ENCODE measurements around the gene TSPAN11.

TSPAN11 gene

DNA sequence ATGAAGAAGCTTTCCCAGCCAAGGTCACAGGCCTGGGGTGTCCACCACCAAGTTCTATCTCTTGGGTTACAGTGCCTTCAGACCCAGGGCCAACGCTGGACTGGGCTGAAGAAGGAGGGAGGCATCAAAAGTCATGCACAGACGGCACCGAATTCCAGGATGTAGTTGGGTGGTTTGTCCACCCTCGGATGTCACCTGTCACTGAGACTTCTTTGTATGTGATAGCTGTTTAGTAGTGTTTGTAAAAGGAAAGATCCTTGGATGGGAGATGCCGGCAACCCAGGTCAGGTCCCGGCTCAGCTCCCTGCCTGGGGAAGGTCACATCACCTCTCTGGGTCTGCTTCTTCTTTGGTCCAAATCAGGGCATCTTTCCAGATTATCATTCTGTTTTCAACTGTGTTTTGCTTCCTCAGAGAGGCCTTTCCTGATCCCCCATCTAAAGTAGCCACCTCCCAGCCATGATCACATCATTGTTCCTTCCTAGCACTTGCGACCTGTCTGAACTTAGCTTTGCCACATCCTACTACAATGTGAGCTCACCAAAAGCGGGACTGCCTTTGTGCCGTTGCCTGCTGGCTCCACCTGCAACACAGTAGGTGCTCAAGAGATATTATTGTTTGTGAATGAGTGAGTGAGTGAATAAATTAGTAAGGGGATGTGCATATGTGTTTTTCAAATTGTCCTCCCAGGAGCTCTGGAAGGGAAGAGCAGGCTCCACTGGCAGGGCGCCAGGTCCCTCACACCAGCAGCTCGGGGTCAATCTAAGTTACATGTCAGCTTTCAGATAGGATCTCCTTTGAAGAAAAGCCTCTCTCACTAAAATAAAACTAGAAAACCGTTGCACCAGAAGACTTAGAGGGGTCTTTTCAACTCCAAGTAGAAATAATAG lies 2.1 kb downstream of the TSPAN11 start:
- Histone ChIP-seq H3K27ac (no peak overlapping the region), H3K4me3 (no peak overlapping the region), H3K4me1 (no peaks in the 10 kb centered on the region), H3K9ac (no peak overlapping the region), H4K20me1 (no peaks in the 10 kb centered on the region), H3K36me3 (no peaks in the 10 kb centered on the region), H3K27me3 (no peaks in the 10 kb centered on the region), H3K4me2 (no peak overlapping the region), H3K9me3 (replicated peaks in 1 of 11) (peaks cover 0 to 13% (median 3%) of the 10 kb centered on the region in 11 experiments; a peak in 10 of 22 replicates)
- TF ChIP-seq Cebpa-rat (IDR thresholded peaks at IDR 0.05): no peak

DNA sequence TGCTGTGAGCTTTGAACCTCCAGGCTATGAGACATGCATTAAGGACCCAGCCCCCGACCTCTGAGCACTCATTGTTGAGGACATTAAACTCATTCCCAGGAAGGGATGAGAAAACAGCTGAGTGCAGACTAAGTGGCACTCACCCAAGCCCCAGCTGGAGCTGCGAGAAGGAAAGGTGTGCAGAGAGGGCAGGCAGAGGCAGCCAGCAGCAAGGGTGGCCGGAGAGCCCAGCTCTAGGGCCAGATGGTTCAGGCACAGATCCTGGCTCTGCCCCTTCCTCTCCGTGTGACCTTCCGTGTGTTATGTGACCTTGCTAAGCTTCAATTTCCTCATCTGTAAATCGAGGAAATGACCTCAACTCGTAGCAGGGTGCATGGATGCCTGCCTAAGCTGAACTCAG lies 3.7 kb downstream of the TSPAN11 start:
- H3K4me1 ChIP-seq: no peaks in the 10 kb centered on the region
- no peaks in the 10 kb centered on the region for H3K36me3 ChIP-seq
- H3K9me3 ChIP-seq (replicated peaks in 1 of 11): peaks cover 7 to 28% (median 19%) of the 10 kb centered on the region in 11 experiments; a peak in 20 of 22 replicates
- no peak overlapping the region for H3K9ac ChIP-seq
- H4K20me1 ChIP-seq: no peaks in the 10 kb centered on the region
- H3K27me3 ChIP-seq: no peaks in the 10 kb centered on the region
- no peak overlapping the region for H3K4me3 ChIP-seq
- no peak overlapping the region for H3K27ac ChIP-seq
- no peak overlapping the region for H3K4me2 ChIP-seq
- no peak for TF ChIP-seq Cebpa-rat (IDR thresholded peaks at IDR 0.05)

- Histone ChIP-seq H3K27me3 (no peaks in the 10 kb centered on the region), H3K4me2 (no peak overlapping the region), H3K36me3 (no peaks in the 10 kb centered on the region), H3K9me3 (replicated peaks in 1 of 11) (peaks cover 7 to 31% (median 19%) of the 10 kb centered on the region in 11 experiments; a peak in 20 of 22 replicates), H3K9ac (no peak overlapping the region), H4K20me1 (no peaks in the 10 kb centered on the region), H3K4me1 (no peaks in the 10 kb centered on the region), H3K4me3 (no peak overlapping the region), H3K27ac (no peak overlapping the region)
- TF ChIP-seq Cebpa-rat (IDR thresholded peaks at IDR 0.05): no peak
These were observed 4.1 kb downstream of the TSPAN11 start for GRCh38 chr12:30930641-30931040.

DNA sequence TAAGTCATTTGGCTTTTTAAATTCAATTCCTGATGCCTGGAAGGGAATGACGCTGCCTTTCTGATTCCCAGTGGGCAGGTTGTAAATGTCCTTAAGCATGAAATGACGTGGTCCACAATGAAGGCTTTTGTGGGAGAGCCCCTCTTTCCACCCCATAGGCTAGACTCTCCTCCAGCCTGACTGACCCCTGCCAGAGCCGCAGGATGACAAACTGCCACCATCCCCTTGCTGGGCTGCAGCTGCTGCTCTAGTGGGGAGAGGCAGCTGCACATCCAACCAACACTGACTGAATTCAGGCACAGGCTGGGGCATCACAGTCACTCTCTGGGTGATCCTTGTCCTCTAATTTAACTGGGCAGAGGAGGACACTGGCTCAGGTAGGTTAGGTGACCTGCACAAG lies 6.3 kb downstream of the TSPAN11 start:
- no peaks in the 10 kb centered on the region for H4K20me1 ChIP-seq
- H3K9me3 ChIP-seq (replicated peaks in 1 of 11): peaks cover 7 to 25% (median 18%) of the 10 kb centered on the region in 11 experiments; a peak in 20 of 22 replicates
- no peak overlapping the region for H3K9ac ChIP-seq
- H3K4me1 ChIP-seq: no peaks in the 10 kb centered on the region
- H3K27me3 ChIP-seq: no peaks in the 10 kb centered on the region
- H3K4me2 ChIP-seq: no peak overlapping the region
- H3K4me3 ChIP-seq: no peak overlapping the region
- H3K36me3 ChIP-seq: no peaks in the 10 kb centered on the region
- H3K27ac ChIP-seq: no peak overlapping the region
- TF ChIP-seq Cebpa-rat (IDR thresholded peaks at IDR 0.05): no peak

DNA sequence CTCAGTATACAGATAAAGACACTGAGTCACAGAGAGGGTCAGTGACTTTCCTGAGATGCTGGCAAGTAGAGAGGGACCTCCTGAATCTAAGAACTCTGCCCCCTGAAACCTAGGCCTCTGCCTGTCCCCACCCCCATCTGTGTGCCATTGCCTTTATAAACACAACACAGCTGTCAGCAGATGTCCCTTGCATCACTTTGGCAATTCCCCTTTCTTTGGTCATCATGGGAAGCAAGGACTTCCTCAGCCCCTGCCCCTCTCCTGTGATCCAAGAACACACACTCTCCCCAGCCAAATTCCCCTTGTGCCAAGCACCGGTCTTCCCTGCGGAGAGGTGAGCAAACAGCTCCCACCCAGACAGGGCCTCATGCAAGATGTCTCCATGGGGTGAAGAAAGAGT lies 8.3 kb downstream of the TSPAN11 start:
- H3K27me3 ChIP-seq: no peaks in the 10 kb centered on the region
- peaks cover 7 to 25% (median 18%) of the 10 kb centered on the region in 11 experiments; a peak in 20 of 22 replicates for H3K9me3 ChIP-seq (replicated peaks in 1 of 11)
- H3K4me2 ChIP-seq: no peak overlapping the region

GRCh38 chr12:30936036-30936435 lies 9.5 kb downstream of the TSPAN11 start:
- no peak overlapping the region for H3K27ac ChIP-seq
- no peak for TF ChIP-seq Cebpa-rat (IDR thresholded peaks at IDR 0.05)
- H3K27me3 ChIP-seq: no peaks in the 10 kb centered on the region
- no peaks in the 10 kb centered on the region for H4K20me1 ChIP-seq
- no peak overlapping the region for H3K4me3 ChIP-seq
- H3K9ac ChIP-seq: no peak overlapping the region
- no peaks in the 10 kb centered on the region for H3K4me1 ChIP-seq
- no peak overlapping the region for H3K4me2 ChIP-seq
- peaks cover 7 to 25% (median 18%) of the 10 kb centered on the region in 11 experiments; a peak in 20 of 22 replicates for H3K9me3 ChIP-seq (replicated peaks in 1 of 11)
- no peaks in the 10 kb centered on the region for H3K36me3 ChIP-seq

More for the DNA sequence above, 8.3 kb downstream of the TSPAN11 start:
- Histone ChIP-seq H3K4me3 (no peak overlapping the region), H3K27ac (no peak overlapping the region), H3K9ac (no peak overlapping the region), H3K4me1 (no peaks in the 10 kb centered on the region), H4K20me1 (no peaks in the 10 kb centered on the region), H3K36me3 (no peaks in the 10 kb centered on the region)
- TF ChIP-seq Cebpa-rat (IDR thresholded peaks at IDR 0.05): no peak

- H3K9me3 ChIP-seq (replicated peaks in 1 of 11): peaks cover 7 to 14% (median 9%) of the 10 kb centered on the region in 11 experiments; a peak in 19 of 22 replicates
- no peaks in the 10 kb centered on the region for H3K27me3 ChIP-seq
- H3K27ac ChIP-seq: no peak overlapping the region
- H4K20me1 ChIP-seq: no peaks in the 10 kb centered on the region
- no peaks in the 10 kb centered on the region for H3K4me1 ChIP-seq
- no peak overlapping the region for H3K9ac ChIP-seq
- H3K36me3 ChIP-seq: no peaks in the 10 kb centered on the region
- no peak for TF ChIP-seq Cebpa-rat (IDR thresholded peaks at IDR 0.05)
- H3K4me3 ChIP-seq: no peak overlapping the region
- H3K4me2 ChIP-seq: no peak overlapping the region
These were observed 12.7 kb downstream of the TSPAN11 start for GRCh38 chr12:30939234-30939633.

DNA sequence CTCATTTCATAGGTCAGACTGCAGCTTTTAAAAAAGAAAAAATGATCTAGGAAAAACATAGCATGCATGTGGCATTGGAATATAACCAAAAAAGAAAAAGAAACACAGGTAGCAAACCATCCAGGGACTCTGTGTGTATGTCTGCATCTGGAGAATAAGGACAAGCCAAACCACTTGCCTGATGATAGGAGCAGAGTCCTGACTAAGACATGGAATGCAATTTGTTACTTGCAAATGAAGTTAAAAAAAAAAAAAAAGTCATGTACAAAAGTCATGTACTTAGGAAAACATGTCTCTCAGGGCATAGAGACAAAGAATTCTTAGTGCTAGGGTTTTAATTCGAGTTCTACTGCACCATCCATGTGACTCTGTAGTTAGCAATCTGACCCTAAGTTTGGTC lies 15.9 kb downstream of the TSPAN11 start:
- H3K4me2 ChIP-seq: no peak overlapping the region
- H3K4me3 ChIP-seq: no peak overlapping the region
- no peaks in the 10 kb centered on the region for H4K20me1 ChIP-seq
- no peak for TF ChIP-seq Cebpa-rat (IDR thresholded peaks at IDR 0.05)
- no peak overlapping the region for H3K27ac ChIP-seq
- H3K9ac ChIP-seq: no peak overlapping the region
- H3K27me3 ChIP-seq: no peaks in the 10 kb centered on the region
- no peaks in the 10 kb centered on the region for H3K4me1 ChIP-seq
- H3K36me3 ChIP-seq: no peaks in the 10 kb centered on the region
- peaks cover 5 to 13% (median 10%) of the 10 kb centered on the region in 11 experiments; a peak in 18 of 22 replicates for H3K9me3 ChIP-seq (replicated peaks in 1 of 11)

DNA sequence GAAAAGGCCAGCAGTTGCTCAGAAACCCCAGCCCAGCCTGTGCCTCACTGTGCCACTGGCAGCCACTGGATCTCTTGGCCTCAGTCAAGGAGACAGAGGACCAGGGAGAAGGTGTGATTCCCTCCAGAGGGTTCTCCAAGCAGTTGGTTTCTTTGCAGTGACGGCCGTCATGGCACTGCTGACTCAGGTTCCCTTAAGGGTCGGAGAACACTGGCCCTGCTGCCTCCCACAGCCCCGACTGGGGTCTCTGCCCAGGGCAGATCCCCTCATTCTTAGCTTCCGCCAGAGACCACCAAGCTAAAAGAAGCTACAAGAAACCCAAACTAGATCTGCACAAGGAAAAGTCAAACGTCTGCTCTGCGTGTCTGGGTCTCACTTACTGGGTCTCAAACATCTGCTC lies 16.4 kb downstream of the TSPAN11 start:
- no peaks in the 10 kb centered on the region for H3K27me3 ChIP-seq

More for the DNA sequence above, 16.4 kb downstream of the TSPAN11 start:
- H3K4me3 ChIP-seq: no peak overlapping the region
- no peak overlapping the region for H3K4me2 ChIP-seq
- no peak overlapping the region for H3K27ac ChIP-seq
- no peaks in the 10 kb centered on the region for H4K20me1 ChIP-seq
- no peaks in the 10 kb centered on the region for H3K4me1 ChIP-seq
- H3K9me3 ChIP-seq (replicated peaks in 1 of 11): peaks cover 8 to 17% (median 14%) of the 10 kb centered on the region in 11 experiments; a peak in 18 of 22 replicates
- H3K9ac ChIP-seq: no peak overlapping the region
- TF ChIP-seq Cebpa-rat (IDR thresholded peaks at IDR 0.05): no peak
- no peaks in the 10 kb centered on the region for H3K36me3 ChIP-seq
